Heart left ventricle (tissue), 16 donors: Measurements from ENCODE around the gene DHX57. TPM values are rescaled to one million over a fixed set of nuclear protein-coding genes. Genes with fewer than 3 reads are reported as not detected.

ENCODE experiments used
- ATAC-seq, 4 donors: fragments of 200-7000 bp; cut with Tn5 transposase; one replicate each; pipeline ENCODE4 v1.9.1; 2020 to 2022; ENCODE audit warnings: moderate library complexity in 4 of 4, mild to moderate bottlenecking in 3 of 4, moderate number of reproducible peaks in 1 of 4
- DNase-seq, 5 donors: peaks; one replicate each; pipeline ENCODE4 v3.0.0-alpha.2; 2020
- H3K27ac ChIP-seq, 12 donors: fragments of 200-600 bp; sonication (generic) in 4 of 12; one replicate each; pipeline versions ENCODE4 v1.5.0 to v1.8.0; 2016 to 2022; ENCODE audit warnings: mild to moderate bottlenecking in 2 of 12
- H3K27me3 ChIP-seq, 9 donors: fragments of 200-600 bp; sonication (generic) in 2 of 9; one replicate each; pipeline versions ENCODE4 v1.5.1 to v1.8.0; 2016 to 2022; ENCODE audit warnings: mild to moderate bottlenecking in 3 of 9
- H3K36me3 ChIP-seq, 9 donors: fragments of 200-600 bp; sonication (generic) in 2 of 9; one replicate each; pipeline versions ENCODE4 v1.5.0 to v1.8.0; 2018 to 2022; ENCODE audit warnings: mild to moderate bottlenecking in 2 of 9
- H3K4me1 ChIP-seq, 12 donors: fragments of 200-600 bp; sonication (generic) in 4 of 12; one replicate each; pipeline versions ENCODE4 v1.5.0 to v1.8.0; 2016 to 2022; ENCODE audit warnings: mild to moderate bottlenecking in 3 of 12
- H3K4me3 ChIP-seq, 12 donors: fragments of 200-600 bp; sonication (generic) in 4 of 12; one replicate each; pipeline versions ENCODE4 v1.5.0 to v1.8.0; 2017 to 2022; ENCODE audit warnings: mild to moderate bottlenecking in 9 of 12, moderate library complexity in 4 of 12
- H3K9me3 ChIP-seq, 12 donors: fragments of 200-600 bp; sonication (generic) in 4 of 12; one replicate each; pipeline versions ENCODE4 v1.5.0 to v1.8.0; 2016 to 2022; ENCODE audit warnings: mild to moderate bottlenecking in 1 of 12
- CTCF ChIP-seq, 12 donors: fragments of 200-600 bp; sonication (generic) in 4 of 12; IDR thresholded peaks; one replicate each; pipeline versions ENCODE4 v1.5.0 to v1.8.0; 2018 to 2022; ENCODE audit warnings: antibody characterized with exemption in 12 of 12, mild to moderate bottlenecking in 5 of 12
- POLR2A ChIP-seq, 2 donors: fragments of 450-650 bp; IDR thresholded peaks; one replicate each; pipeline ENCODE4 v1.6.1; 2017; ENCODE audit warnings: antibody characterized with exemption in 2 of 2, mild to moderate bottlenecking in 2 of 2, moderate library complexity in 2 of 2
- WGBS, 4 donors: extraction: QIAGEN DNeasy Blood & Tissue Kit in 2 of 4; methylation state at CpG; one replicate each; pipeline versions ENCODE4 v1.1.5 to v1.1.7; 2013 to 2018; 5-methylcytosine and 5-hydroxymethylcytosine counted together
- intact Hi-C, 10 donors: fragments of 100-400 bp; cut with DNase I; formaldehyde crosslinking; loops; one replicate each; pipeline versions ENCODE4 v1.11.1 to v1.14.2; 2022
- polyA plus RNA-seq, 2 donors: library from polyadenylated mRNA; stranded (reverse); fragments of 200-250 nt; gene quantifications; one replicate each; pipeline ENCODE4 v1.2.3, GENCODE V29; 2013
- total RNA-seq, 9 donors: library from RNA; depleted of rRNA in 2 of 9; stranded (reverse); fragments of >200 nt in 2 of 9; fragmentation: NEBNext Ultra II Directional in 3 of 9; extraction: Animal tissue kit (Norgen Biotek cat#: 25700) in 3 of 9; gene quantifications; one replicate each; pipeline versions ENCODE4 v1.1.0 to v1.2.4, GENCODE V29; 2016 to 2023
- donor health status: ischemic (EF 13 %, LVEDD 7.1; RV severe dilation, severe dysfunction).
- donor health status: healthy with polysubstance abuse.
- donor health status: DM: no; HTN: yes; CAD: no.
- donor health status: DM: no; HTN: no; CAD: no.
- donor health status: ischemic (EF 25% LVEDD 6.9; RV normal size, moderate dysfunction).
- donor health status: ischemic (EF 25% LVEDD 5.7; RV mildly dilated, moderate dysfunction).
- donor health status: healthy.
- donor health status: DM: yes; HTN: yes; CAD: no.
- donor health status: ischemic (EF 35%, LVEDD 5.7; RV mildly dilated, moderate dysfunction).
- donor health status: nonischemic (EF 11% LVEDD 7.7; RV severe dilation, severe dysfunction).
- donor health status: DM: yes; HTN: yes; CAD: no.
- donor health status: PGD.
- donor health status: ischemic (EF 29% LVEDD 5.4; RV normal size, mild dysfunction).
- donor health status: nonischemic (EF 23%, LVEDD 6.1; RV moderate dilation, normal function).

The DHX57 gene
- total and polyA plus RNA-seq, 11 donors: 4.1 to 15.0 (median 9.4) TPM

- H3K27ac ChIP-seq: peak overlapping the region in 1 of 12 donors; percentile 69
- intact Hi-C loops: no loop called here
- H3K4me3 ChIP-seq: no peak overlapping the region
- peaks cover 0 to 80% (median 44%) of the 10 kb centered on the region in 9 donors for H3K36me3 ChIP-seq
- 96 to 100% (median 99%) methylated on average over 2 of the region's 2 CpGs for WGBS, 4 donors
- peaks cover 0 to 16% (median 0%) of the 10 kb centered on the region in 12 donors for H3K4me1 ChIP-seq
- DNase-seq: no peak
- H3K9me3 ChIP-seq: no peaks in the 10 kb centered on the region
- TF ChIP-seq CTCF (IDR thresholded peaks at IDR 0.05) (no peak), POLR2A (IDR thresholded peaks at IDR 0.05) (no peak)
- H3K27me3 ChIP-seq: no peaks in the 10 kb centered on the region
- no peak for ATAC-seq
Measured at GRCh38 chr2:38836791-38837190, 38.9 kb downstream of the DHX57 start.

GRCh38 chr2:38835990-38836389 lies 39.7 kb downstream of the DHX57 start:
- intact Hi-C loops: no loop called here
- Histone ChIP-seq H3K27ac (peak overlapping the region in 2 of 12 donors; percentile 39 to 69), H3K27me3 (no peaks in the 10 kb centered on the region), H3K4me3 (no peak overlapping the region), H3K4me1 (peaks cover 0 to 24% (median 0%) of the 10 kb centered on the region in 12 donors), H3K36me3 (peaks cover 0 to 74% (median 37%) of the 10 kb centered on the region in 9 donors), H3K9me3 (no peaks in the 10 kb centered on the region)
- 78 to 94% (median 90%) methylated on average over 3 of the region's 3 CpGs for WGBS, 4 donors
- no peak for TF ChIP-seq CTCF (IDR thresholded peaks at IDR 0.05)
- no peak for TF ChIP-seq POLR2A (IDR thresholded peaks at IDR 0.05)
- ATAC-seq (peak in 3 of 4 donors; percentile 65 to 79 (median 79)), DNase-seq (no peak)

- peak overlapping the region in 1 of 12 donors; percentile 69 for H3K27ac ChIP-seq
- ATAC-seq: no peak
- H3K4me1 ChIP-seq: peaks cover 0 to 24% (median 0%) of the 10 kb centered on the region in 12 donors
- H3K4me3 ChIP-seq: no peak overlapping the region
- TF ChIP-seq CTCF (IDR thresholded peaks at IDR 0.05) (peak in 6 of 12 donors; percentile 11 to 33 (median 24)), POLR2A (IDR thresholded peaks at IDR 0.05) (no peak)
- intact Hi-C loops: no loop called here
- no peaks in the 10 kb centered on the region for H3K9me3 ChIP-seq
- H3K36me3 ChIP-seq: peaks cover 0 to 75% (median 35%) of the 10 kb centered on the region in 9 donors
- DNase-seq: no peak
- WGBS, 4 donors: 56 to 70% (median 64%) methylated on average over 1 of the region's 1 CpG
- no peaks in the 10 kb centered on the region for H3K27me3 ChIP-seq
Measured at GRCh38 chr2:38835015-38835601, 40.6 kb downstream of the DHX57 start.

GRCh38 chr2:38830526-38831159 lies 45.1 kb downstream of the DHX57 start:
- DNase-seq (no peak), ATAC-seq (no peak)
- 91 to 92% (median 92%) methylated on average over 6 of the region's 6 CpGs for WGBS, 4 donors
- Histone ChIP-seq H3K36me3 (peaks cover 0 to 65% (median 25%) of the 10 kb centered on the region in 9 donors), H3K27ac (peak overlapping the region in 2 of 12 donors; percentile 17 to 85), H3K9me3 (no peaks in the 10 kb centered on the region), H3K4me1 (peaks cover 0 to 31% (median 0%) of the 10 kb centered on the region in 12 donors), H3K27me3 (no peaks in the 10 kb centered on the region), H3K4me3 (no peak overlapping the region)
- no peak for TF ChIP-seq CTCF (IDR thresholded peaks at IDR 0.05)
- no peak for TF ChIP-seq POLR2A (IDR thresholded peaks at IDR 0.05)
- intact Hi-C loops: no loop called here
